ENCODE data around the gene TPCN2. TPM values are rescaled to one million over a fixed set of nuclear protein-coding genes. Genes with fewer than 3 reads are reported as not detected.
A peak's percentile ranks its signal among the peaks of the same experiment; 100 is the strongest.

TPCN2 gene
- total and polyA plus RNA-seq, 12 donors = 3.4 to 19.2 (median 7.8) TPM

DNA sequence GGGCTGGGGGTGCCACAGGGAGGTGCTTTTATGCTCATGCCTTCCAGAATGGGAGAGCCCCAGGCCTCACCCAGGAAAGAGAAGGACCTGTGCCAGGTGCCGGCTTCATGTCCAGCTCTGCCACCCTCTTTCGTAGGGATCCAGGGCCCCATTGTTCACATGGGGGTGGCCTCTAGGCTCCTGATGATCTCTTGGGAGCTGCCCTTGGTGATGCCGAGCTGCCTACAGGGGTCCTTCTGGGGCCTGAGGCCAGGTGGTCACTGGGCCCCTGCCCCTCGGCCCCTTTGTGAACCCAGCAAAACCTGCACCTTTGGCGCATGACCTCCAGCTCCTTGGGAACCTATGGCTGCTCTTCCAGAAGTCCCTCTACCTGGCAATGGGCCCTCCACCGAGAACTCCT lies 65.6 kb downstream of the TPCN2 start:
- intact Hi-C loops (cut with DNase I) = loop anchor here in 1 of 10 donors (10.0 kb wide), 1 partner anchor 370 kb away; the partner anchor contains the start of gene LINC01488
- H3K36me3 ChIP-seq = no peaks in the 10 kb centered on the region
- TF ChIP-seq, protein P1, sequence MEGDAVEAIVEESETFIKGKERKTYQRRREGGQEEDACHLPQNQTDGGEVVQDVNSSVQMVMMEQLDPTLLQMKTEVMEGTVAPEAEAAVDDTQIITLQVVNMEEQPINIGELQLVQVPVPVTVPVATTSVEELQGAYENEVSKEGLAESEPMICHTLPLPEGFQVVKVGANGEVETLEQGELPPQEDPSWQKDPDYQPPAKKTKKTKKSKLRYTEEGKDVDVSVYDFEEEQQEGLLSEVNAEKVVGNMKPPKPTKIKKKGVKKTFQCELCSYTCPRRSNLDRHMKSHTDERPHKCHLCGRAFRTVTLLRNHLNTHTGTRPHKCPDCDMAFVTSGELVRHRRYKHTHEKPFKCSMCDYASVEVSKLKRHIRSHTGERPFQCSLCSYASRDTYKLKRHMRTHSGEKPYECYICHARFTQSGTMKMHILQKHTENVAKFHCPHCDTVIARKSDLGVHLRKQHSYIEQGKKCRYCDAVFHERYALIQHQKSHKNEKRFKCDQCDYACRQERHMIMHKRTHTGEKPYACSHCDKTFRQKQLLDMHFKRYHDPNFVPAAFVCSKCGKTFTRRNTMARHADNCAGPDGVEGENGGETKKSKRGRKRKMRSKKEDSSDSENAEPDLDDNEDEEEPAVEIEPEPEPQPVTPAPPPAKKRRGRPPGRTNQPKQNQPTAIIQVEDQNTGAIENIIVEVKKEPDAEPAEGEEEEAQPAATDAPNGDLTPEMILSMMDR (IDR thresholded peaks at IDR 0.05) = no peak
- H3K4me3 ChIP-seq = no peak overlapping the region
- no peak for DNase-seq
- no peaks in the 10 kb centered on the region for H3K27me3 ChIP-seq
- H3K4me1 ChIP-seq = peaks cover 0 to 23% (median 9%) of the 10 kb centered on the region in 9 donors
- H3K9me3 ChIP-seq = peaks cover 0 to 7% (median 0%) of the 10 kb centered on the region in 11 donors
- 87 to 92% methylated on average over 6 of the region's 6 CpGs for WGBS, 2 donors
- ATAC-seq = no peak
- peak overlapping the region in 3 of 10 donors; percentile 57 to 80 (median 71) for H3K27ac ChIP-seq

DNA sequence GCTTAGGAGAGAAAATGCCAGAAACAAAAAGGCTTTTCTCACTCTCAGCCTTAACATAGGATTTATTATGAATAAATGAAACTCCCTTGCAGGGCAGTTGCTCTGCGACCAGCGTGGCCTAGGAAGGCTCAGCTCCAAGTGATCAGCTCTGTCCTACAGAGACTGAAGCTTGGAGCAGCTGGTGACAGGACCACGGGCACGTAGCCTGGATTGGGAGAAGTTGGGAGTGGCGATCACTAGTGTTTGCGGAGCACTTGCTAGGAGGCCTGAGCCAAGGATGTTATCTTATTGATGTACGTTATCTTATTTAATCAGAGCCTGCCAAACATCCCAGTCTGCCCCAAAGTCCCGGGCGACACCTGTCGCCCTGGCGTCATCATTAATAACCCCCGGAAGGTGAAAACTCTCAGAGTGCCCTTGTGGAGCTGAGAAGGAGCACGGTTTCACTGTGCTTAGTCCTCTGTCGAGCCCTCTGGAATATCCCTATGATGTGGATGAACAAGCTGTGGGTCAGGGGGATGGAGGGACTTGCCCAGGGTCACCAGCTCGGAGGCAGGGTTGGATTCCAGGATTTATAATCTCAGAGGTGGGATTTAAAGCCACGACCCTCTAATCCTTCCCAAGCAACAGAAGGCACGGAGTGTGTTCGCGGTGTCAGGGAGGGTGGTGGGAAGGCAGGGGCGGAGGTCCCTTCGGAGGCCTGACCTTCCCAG lies 66.2 kb downstream of the TPCN2 start:
- Histone ChIP-seq H3K36me3 (no peaks in the 10 kb centered on the region), H3K27me3 (no peaks in the 10 kb centered on the region), H3K27ac (peak overlapping the region in 7 of 10 donors; percentile 56 to 80 (median 70)), H3K4me3 (peak overlapping the region in 1 of 10 donors; percentile 7), H3K4me1 (peaks cover 0 to 23% (median 9%) of the 10 kb centered on the region in 9 donors), H3K9me3 (peaks cover 0 to 9% (median 0%) of the 10 kb centered on the region in 11 donors)
- intact Hi-C loops (cut with DNase I) = loop anchor here in 1 of 10 donors (10.0 kb wide), 1 partner anchor 370 kb away; the partner anchor contains the start of gene LINC01488
- DNase-seq = peak in 1 of 2 donors; percentile 30
- 41 to 59% methylated on average over 21 of the region's 21 CpGs for WGBS, 2 donors
- peak in 6 of 8 donors; percentile 10 to 56 (median 42) for ATAC-seq
- TF ChIP-seq, protein P1 (IDR thresholded peaks at IDR 0.05) = no peak

DNA sequence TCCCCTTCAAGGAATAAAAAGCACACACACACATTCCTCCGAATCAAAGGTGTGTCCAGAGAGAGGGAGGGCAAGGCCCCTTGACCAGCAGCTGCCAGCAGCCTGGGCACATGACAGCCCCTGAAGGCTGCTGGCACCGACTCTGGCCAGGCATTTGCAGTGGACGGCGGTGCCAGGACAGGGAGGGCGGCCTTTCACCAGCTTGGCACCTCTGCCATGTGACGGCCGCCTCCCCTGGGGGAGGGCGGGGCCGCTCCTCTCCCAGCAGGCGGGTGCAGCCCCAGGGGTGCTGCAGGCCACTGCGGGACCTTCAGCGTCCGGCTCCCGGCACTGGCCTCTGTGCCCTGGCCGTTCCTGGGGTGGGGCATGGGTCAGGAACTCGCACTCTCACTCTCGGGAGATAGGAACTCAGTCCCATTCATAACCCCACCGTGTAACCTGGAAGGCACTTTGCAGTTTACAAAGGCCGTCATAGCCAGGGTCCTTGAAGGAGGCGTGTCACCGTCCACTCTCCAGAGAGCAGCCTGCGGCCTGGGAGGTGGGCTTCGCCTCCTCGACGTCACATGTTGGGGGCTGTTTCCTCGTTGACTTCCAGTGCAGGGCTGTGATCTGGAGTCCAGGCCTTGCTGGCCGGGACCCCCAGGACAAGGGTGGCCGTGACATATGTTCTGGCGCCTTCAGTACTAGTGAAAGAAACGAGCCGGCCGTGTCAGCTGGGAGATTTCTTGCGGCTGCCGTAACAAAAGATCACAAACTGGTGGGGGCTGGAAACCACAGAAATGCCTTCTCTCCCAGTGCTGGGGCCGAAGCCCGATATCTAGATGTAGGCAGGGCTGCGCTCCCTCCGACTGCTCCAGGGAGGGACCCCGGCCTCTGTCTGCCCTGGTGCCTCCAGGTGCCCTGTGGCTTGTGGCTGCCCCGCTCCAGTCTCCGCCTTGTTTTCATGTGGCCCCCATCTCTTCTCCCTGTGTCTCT lies 67.1 kb downstream of the TPCN2 start:
- H3K9me3 ChIP-seq = peaks cover 0 to 9% (median 0%) of the 10 kb centered on the region in 11 donors
- H3K27ac ChIP-seq = peak overlapping the region in 7 of 10 donors; percentile 56 to 80 (median 70)
- peak; percentile 84 to 97 (median 94) for ATAC-seq
- TF ChIP-seq, protein P1 (IDR thresholded peaks at IDR 0.05) = no peak
- intact Hi-C loops (cut with DNase I) = loop anchor here in 1 of 10 donors (10.0 kb wide), 1 partner anchor 369 kb away; the partner anchor contains the start of gene LINC01488
- no peaks in the 10 kb centered on the region for H3K36me3 ChIP-seq
- H3K4me3 ChIP-seq = peak overlapping the region in 2 of 10 donors; percentile 2 to 7
- peak; percentile 70 to 73 for DNase-seq
- peaks cover 0 to 23% (median 9%) of the 10 kb centered on the region in 9 donors for H3K4me1 ChIP-seq
- H3K27me3 ChIP-seq = no peaks in the 10 kb centered on the region
- WGBS, 2 donors = 60 to 69% methylated on average over 41 of the region's 41 CpGs

DNA sequence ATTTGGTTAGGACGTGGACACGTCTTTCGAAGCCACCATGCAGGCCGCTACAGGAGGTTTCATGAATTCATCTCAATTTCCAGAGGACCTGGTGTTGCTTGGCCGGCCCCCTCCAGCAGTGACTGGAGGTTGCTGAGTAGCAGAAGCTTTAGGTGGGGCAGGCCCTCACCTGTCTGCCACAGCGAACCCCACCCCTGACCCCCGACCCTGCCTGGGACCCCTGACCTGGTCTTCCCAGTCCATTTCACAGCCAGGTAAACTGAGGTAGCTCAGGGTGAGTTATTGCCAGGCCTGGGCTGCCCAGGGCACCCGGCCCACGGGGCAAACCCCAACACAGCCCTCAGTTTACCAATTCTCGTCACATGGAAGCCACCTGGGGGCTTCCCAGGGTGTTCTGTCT lies 67.9 kb downstream of the TPCN2 start:
- TF ChIP-seq, protein P1 (IDR thresholded peaks at IDR 0.05) = no peak
- DNase-seq (no peak), ATAC-seq (no peak)
- Histone ChIP-seq H3K27me3 (no peaks in the 10 kb centered on the region), H3K9me3 (peaks cover 0 to 9% (median 0%) of the 10 kb centered on the region in 11 donors), H3K4me1 (peaks cover 0 to 23% (median 10%) of the 10 kb centered on the region in 9 donors), H3K27ac (peak overlapping the region in 1 of 10 donors; percentile 9), H3K4me3 (no peak overlapping the region), H3K36me3 (no peaks in the 10 kb centered on the region)
- intact Hi-C loops (cut with DNase I) = loop anchor here in 1 of 10 donors (10.0 kb wide), 1 partner anchor 368 kb away; the partner anchor contains the start of gene LINC01488
- 95 to 98% methylated on average over 10 of the region's 10 CpGs for WGBS, 2 donors

All from heart right ventricle (tissue), 16 donors.